GM12878 (cell line): Measurements from ENCODE around the gene SEPTIN5. TPM values are rescaled to one million over a fixed set of nuclear protein-coding genes. Genes with fewer than 3 reads are reported as not detected.
A peak's percentile ranks its signal among the peaks of the same experiment; 100 is the strongest.

ENCODE experiments used
- ATAC-seq: fragments of 200-7000 bp; cut with Tn5 transposase; 3 replicates; pipeline ENCODE4 v1.9.1; 2020; ENCODE audit warnings: mild to moderate bottlenecking, moderate library complexity
- BruUV-seq: library from RNA; stranded (reverse); fragments of 400-500 nt; replicated peaks from 2 replicates; lab custom pipeline; 2021; lab: Mats Ljungman, UMichigan
- CTCF ChIA-PET: fragments of 300-600 bp; sonication (Branson Sonifier 250); formaldehyde crosslinking; extraction: SDS; loops from one replicate; lab custom pipeline; 2021; ENCODE audit warnings: inconsistent platforms; lab: Yijun Ruan, JAX
- POLR2A ChIA-PET: fragments of 350-600 bp; formaldehyde crosslinking; extraction: SDS; loops from one replicate; lab custom pipeline; 2021; ENCODE audit warnings: inconsistent platforms; lab: Charles Lee
- RAD21 ChIA-PET: fragments of 300-600 bp; sonication (Branson Sonifier 250); formaldehyde crosslinking; loops from one replicate; lab custom pipeline; 2023; ENCODE audit warnings: antibody characterized with exemption; ENCODE audit not compliant: unreplicated experiment; lab: Charles Lee
- SMC1A ChIA-PET: fragments of 300-600 bp; sonication (Branson Sonifier 250); formaldehyde crosslinking; loops from one replicate; lab custom pipeline; 2023; ENCODE audit not compliant: unreplicated experiment, uncharacterized antibody; lab: Charles Lee
- DNase-seq: peaks from one replicate; pipeline ENCODE4 v3.0.0-alpha.2; 2011; ENCODE audit warnings: low read depth, low spot score
- FAIRE-seq: peaks from 3 replicates; lab custom pipeline; 2011; peaks lifted over from hg19 to GRCh38; lab: Jason Lieb, UNC
- H2AFZ ChIP-seq: 2 replicates; pipeline ENCODE4 v1.6.0; 2011; ENCODE audit warnings: low read depth, low read length, control low read depth; ENCODE audit not compliant: control insufficient read depth
- H3K27ac ChIP-seq: 2 replicates; pipeline ENCODE4 v1.5.1; 2011; ENCODE audit warnings: control low read depth; ENCODE audit not compliant: control insufficient read depth, insufficient read depth
- H3K27me3 ChIP-seq, 2 experiments: replicated peaks in 1 of 2; 2 replicates each; pipeline versions ENCODE4 v1.6.0 to v1.6.1; 2011; ENCODE audit warnings: low read length in 1 of 2; ENCODE audit not compliant: control insufficient read depth in 2 of 2, insufficient read depth in 2 of 2
- H3K36me3 ChIP-seq, 2 experiments: 2 replicates each; pipeline ENCODE4 v1.5.1; 2011; ENCODE audit warnings: low read length in 1 of 2; ENCODE audit not compliant: control insufficient read depth in 2 of 2, insufficient read depth in 2 of 2
- H3K4me1 ChIP-seq: 2 replicates; pipeline ENCODE4 v1.6.1; 2011; ENCODE audit warnings: mild to moderate bottlenecking, low read length, moderate library complexity, mixed read lengths; ENCODE audit not compliant: control insufficient read depth, insufficient read depth
- H3K4me2 ChIP-seq: 2 replicates; pipeline ENCODE4 v1.6.0; 2011; ENCODE audit warnings: control low read depth; ENCODE audit not compliant: control insufficient read depth, insufficient read depth
- H3K4me3 ChIP-seq: fragments of 200-600 bp; sonication (generic); 2 replicates; pipeline ENCODE4 v1.5.1; 2016
- H3K79me2 ChIP-seq: 2 replicates; pipeline ENCODE4 v1.6.0; 2011; ENCODE audit warnings: low read length; ENCODE audit not compliant: control insufficient read depth, insufficient read depth
- H3K9ac ChIP-seq: 2 replicates; pipeline ENCODE4 v1.8.0; 2011; ENCODE audit warnings: low read length, control low read depth, mixed read lengths; ENCODE audit not compliant: control insufficient read depth, insufficient read depth
- H3K9me3 ChIP-seq: replicated peaks from 3 replicates; pipeline ENCODE4 v1.5.1; 2011; ENCODE audit warnings: mild to moderate bottlenecking, low read length; ENCODE audit not compliant: control insufficient read depth, insufficient read depth
- H4K20me1 ChIP-seq: 2 replicates; pipeline ENCODE4 v1.6.0; 2011; ENCODE audit not compliant: control insufficient read depth, insufficient read depth
- POU2F2 ChIP-seq: IDR thresholded peaks from 3 replicates; pipeline ENCODE4 v1.6.1; 2011; ENCODE audit warnings: low read depth, mild to moderate bottlenecking, low read length, borderline replicate concordance
- SUZ12 ChIP-seq: fragments of 200-600 bp; sonication (generic); IDR thresholded peaks from one replicate; pipeline ENCODE4 v1.6.1; 2018; ENCODE audit warnings: antibody characterized with exemption, mild to moderate bottlenecking; ENCODE audit not compliant: unreplicated experiment
- WGBS: methylation state at CpG from one replicate; pipeline ENCODE4 v1.1.6; 2016; ENCODE audit warnings: low lambda C conversion rate; ENCODE audit not compliant: insufficient replicate concordance, insufficient coverage; ENCODE audit errors: missing lambda C conversion rate; 5-methylcytosine and 5-hydroxymethylcytosine counted together
- in situ Hi-C: fragments of 300-500 bp; cut with MboI; formaldehyde crosslinking; loops from 9 replicates; pipeline ENCODE4 v1.14.3; 2018; ENCODE audit warnings: mixed read lengths
- intact Hi-C: fragments of 100-400 bp; cut with micrococcal nuclease; formaldehyde crosslinking; loops from one replicate; pipeline ENCODE4 v1.14.2; 2022; ENCODE audit not compliant: unreplicated experiment
- polyA plus RNA-seq, 11 experiments: library from polyadenylated mRNA; depleted of rRNA in 4 of 11; unstranded in 6 of 11; stranded (reverse) in 5 of 11; fragments of >200 nt; fragmentation: Nextera tagmentation in 4 of 11; fragmentation: Illumina TruSeq in 1 of 11; extraction: Ambion mirVana in 4 of 11; extraction: Trizol in 1 of 11; gene quantifications; 1 replicate in 1 of 11; 2 replicates in 10 of 11; pipeline versions ENCODE4 v1.2.1 to v1.2.3, GENCODE V29; 2011 to 2016; ENCODE audit warnings: inconsistent platforms in 2 of 11, missing spikeins in 2 of 11, low read depth in 1 of 11
- total RNA-seq, 4 experiments: library from RNA; depleted of rRNA in 3 of 4; stranded (reverse); fragments of >200 nt in 3 of 4; fragmentation: Illumina TruSeq in 1 of 4; extraction: Trizol in 1 of 4; gene quantifications; 2 replicates each; pipeline versions ENCODE4 v1.2.1 to v1.2.3, GENCODE V29; 2013 to 2021
- TF ChIP-seq, protein P1 (sequence below), 3 experiments: IDR thresholded peaks in 2 of 3; conservative IDR thresholded peaks in 1 of 3; 2 replicates each; pipeline ENCODE4 v1.5.1; 2011; ENCODE audit warnings: low read depth in 3 of 3, low read length in 3 of 3, mild to moderate bottlenecking in 3 of 3, control low read depth in 2 of 3, moderate library complexity in 2 of 3, inconsistent platforms in 1 of 3, mixed read lengths in 1 of 3; ENCODE audit not compliant: control insufficient read depth in 2 of 3, insufficient read depth in 1 of 3; ENCODE audit errors: extremely low read depth in 1 of 3

SEPTIN5 gene
- total and polyA plus RNA-seq, 10 of the 15 experiments (the other 5 are each of a cell fraction or from before 2014, with no cell fraction given): 0.13 to 1.1 (median 0.34) TPM; not detected in 5

DNA sequence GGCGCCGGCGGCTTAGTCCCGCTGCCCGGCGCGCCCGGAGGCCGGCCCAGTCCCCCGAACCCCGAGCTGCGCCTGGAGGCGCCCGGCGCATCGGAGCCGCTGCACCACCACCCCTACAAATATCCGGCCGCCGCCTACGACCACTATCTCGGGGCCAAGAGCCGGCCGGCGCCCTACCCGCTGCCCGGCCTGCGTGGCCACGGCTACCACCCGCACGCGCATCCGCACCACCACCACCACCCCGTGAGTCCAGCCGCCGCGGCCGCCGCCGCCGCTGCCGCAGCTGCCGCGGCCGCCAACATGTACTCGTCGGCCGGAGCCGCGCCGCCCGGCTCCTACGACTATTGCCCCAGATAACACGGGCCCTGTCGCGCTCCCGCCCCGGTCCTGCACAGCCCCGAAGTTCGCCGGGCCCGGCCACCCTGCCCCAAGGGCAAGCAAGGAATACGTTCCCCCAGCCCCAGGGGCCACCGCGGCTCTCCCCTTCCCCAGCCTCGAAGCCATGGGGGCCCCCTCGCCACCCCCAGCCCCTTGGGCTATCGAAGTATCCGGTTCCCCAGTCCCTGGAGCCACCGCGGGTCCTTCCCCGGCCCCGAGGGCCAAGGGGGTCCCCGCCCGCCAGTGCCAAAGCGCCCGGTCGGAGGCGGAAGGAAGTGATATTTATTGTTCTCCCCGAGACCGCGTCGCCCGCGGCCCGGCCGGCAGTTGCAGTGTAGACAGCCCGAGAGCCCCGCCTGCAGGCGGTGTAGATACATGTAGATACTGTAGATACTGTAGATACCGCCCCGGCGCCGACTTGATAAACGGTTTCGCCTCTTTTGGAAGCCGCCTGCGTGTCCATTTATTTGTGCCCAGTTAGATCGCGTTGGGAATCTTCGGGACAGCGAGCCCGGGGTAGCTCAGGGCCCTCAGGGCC, 52.5 kb downstream of the SEPTIN5 start:
- no peak overlapping the region for H2AFZ ChIP-seq
- H3K4me1 ChIP-seq: no peaks in the 10 kb centered on the region
- H3K9me3 ChIP-seq: no peaks in the 10 kb centered on the region
- H3K4me2 ChIP-seq: no peak overlapping the region
- H3K79me2 ChIP-seq: no peaks in the 10 kb centered on the region
- H3K27me3 ChIP-seq: peaks cover 3 to 18% of the 10 kb centered on the region in 2 experiments; a peak in 3 of 4 replicates
- no peak for TF ChIP-seq POU2F2
- TF ChIP-seq, protein P1, sequence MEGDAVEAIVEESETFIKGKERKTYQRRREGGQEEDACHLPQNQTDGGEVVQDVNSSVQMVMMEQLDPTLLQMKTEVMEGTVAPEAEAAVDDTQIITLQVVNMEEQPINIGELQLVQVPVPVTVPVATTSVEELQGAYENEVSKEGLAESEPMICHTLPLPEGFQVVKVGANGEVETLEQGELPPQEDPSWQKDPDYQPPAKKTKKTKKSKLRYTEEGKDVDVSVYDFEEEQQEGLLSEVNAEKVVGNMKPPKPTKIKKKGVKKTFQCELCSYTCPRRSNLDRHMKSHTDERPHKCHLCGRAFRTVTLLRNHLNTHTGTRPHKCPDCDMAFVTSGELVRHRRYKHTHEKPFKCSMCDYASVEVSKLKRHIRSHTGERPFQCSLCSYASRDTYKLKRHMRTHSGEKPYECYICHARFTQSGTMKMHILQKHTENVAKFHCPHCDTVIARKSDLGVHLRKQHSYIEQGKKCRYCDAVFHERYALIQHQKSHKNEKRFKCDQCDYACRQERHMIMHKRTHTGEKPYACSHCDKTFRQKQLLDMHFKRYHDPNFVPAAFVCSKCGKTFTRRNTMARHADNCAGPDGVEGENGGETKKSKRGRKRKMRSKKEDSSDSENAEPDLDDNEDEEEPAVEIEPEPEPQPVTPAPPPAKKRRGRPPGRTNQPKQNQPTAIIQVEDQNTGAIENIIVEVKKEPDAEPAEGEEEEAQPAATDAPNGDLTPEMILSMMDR (IDR thresholded peaks at IDR 0.05 in 2 of 3, conservative IDR thresholded peaks at IDR 0.05 in 1 of 3; ENCODE audit: control insufficient read depth in 2 of 3, extremely low read depth in 1 of 3, insufficient read depth in 1 of 3, low read depth in 3 of 3, low read length in 3 of 3): peak in 2 of 3 experiments; percentile 21 to 24; a peak in 3 of 6 replicates
- TF ChIP-seq SUZ12: peak; percentile 64
- no peak overlapping the region for H3K9ac ChIP-seq
- in situ Hi-C loops (no loop called here), intact Hi-C loops (no loop called here)
- RAD21 ChIA-PET: no interaction called here
- SMC1A ChIA-PET: no interaction called here
- H3K36me3 ChIP-seq: no peaks in the 10 kb centered on the region
- FAIRE-seq: no peak
- H4K20me1 ChIP-seq: no peaks in the 10 kb centered on the region; the same call in 1 of the 2 replicates
- no peak for DNase-seq
- no peak overlapping the region for H3K27ac ChIP-seq
- POLR2A ChIA-PET: no interaction called here
- WGBS: 8% methylated on average over 100 of the region's 103 CpGs
- H3K4me3 ChIP-seq: no peak overlapping the region
- CTCF ChIA-PET: no interaction called here
- peak; percentile 79 for ATAC-seq
- BruUV-seq: no TSS peak
